Measurements from ENCODE around the gene USP50.

USP50 gene

DNA sequence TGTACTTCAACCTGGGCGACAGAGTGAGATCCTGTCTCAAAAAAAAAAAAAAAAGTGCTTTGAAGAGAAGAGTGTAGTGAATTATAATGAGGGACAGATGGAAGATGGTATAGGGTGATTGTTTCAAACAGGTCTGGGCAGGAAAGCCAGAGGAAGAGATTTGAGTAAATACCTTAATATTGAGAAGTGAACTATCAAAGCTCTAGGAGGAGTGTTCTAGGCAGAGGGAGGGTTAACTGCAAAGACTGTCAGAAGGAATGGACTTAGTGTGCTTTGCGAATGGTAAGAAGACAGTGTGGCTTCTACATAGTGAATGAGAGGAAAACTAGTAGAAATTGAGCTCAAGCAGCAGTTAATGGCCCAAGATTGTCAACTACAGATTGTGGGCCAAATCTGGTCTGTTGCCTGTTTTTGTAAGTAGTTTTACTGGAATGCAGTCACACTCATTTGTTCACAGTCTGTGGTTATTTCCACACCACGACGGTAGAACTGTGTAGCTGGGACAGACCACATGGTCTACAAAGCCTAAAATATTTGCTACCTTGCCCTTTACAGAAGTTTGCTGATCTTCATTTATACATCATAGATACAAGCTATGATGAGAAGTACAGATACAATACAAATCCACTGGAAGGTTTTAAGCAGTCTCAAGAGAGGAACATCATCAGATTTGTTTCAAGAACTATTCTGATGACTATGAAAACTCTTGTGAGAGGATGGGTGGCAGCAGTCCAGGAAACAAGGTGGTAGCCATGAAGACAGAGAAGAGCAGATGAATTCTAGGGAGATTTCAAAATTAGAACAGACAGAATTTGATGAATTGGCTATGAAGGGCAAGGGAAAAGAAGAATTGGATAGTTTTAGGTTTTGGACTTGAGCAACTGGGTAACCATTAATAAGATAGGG lies 16.5 kb upstream of the USP50 start:
- no peak overlapping the region for H3K4me3 ChIP-seq (ENCODE audit: low read depth, low read length)
- TF ChIP-seq CTCF (IDR thresholded peaks at IDR 0.05; ENCODE audit: low read depth, low read length) = no peak

DNA sequence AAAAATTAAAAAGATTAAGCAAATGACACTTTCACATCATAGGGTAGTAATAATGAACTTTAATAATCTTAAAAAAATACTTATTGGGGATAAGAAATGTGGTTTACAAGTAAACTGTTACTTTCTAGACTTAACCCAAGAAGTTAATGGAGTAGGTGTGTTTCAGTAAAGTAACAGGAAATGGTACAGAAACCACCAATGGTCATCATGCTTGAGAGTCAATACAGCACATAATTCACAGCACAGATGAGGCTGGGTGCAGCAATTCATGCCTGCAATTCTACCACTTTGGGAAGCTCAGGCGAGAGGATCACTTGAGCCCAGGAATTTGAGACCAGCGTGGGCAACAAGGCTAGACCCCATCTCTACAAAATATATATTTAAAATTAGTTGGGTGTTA lies 11.5 kb upstream of the USP50 start:
- no peak for TF ChIP-seq CTCF (IDR thresholded peaks at IDR 0.05; ENCODE audit: low read depth, low read length)

DNA sequence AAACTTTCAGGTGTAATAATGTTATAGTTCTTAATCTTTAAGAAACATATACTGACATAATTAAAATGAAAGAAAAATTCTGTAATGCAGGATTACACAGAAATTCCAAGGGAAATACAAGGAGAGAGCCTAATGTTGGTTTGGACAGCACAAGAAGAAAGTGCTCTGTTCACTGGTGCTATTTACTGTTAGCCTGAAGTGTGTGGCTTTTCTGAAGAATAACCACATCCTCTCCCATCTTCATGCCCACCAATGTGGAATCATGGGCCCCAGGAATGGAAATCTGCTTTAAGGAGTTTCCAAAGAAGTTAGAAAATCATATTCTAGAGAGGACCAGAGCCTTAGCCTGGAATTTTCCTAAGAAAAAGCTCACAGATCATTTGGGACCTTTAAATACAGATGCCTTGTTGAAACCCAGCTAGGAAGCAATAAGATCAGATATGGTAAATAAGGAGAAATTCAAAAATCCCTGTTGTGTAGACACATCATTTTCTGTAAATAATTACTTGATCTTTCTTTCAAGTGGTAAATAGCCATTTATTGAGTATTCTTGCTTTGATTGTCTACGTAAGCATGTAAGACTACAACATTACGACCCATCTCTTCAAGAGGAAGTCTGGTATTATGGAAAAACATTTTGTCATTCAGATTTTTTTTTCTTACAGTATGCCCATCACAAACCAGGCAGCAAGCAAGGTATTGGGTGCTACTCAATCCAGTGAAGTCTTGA lies 10.3 kb upstream of the USP50 start:
- H3K4me3 ChIP-seq (ENCODE audit: low read depth, low read length) = no peak overlapping the region
- TF ChIP-seq CTCF (IDR thresholded peaks at IDR 0.05; ENCODE audit: low read depth, low read length) = no peak

More for the DNA sequence above, 11.5 kb upstream of the USP50 start:
- no peak overlapping the region for H3K4me3 ChIP-seq (ENCODE audit: low read depth, low read length)

DNA sequence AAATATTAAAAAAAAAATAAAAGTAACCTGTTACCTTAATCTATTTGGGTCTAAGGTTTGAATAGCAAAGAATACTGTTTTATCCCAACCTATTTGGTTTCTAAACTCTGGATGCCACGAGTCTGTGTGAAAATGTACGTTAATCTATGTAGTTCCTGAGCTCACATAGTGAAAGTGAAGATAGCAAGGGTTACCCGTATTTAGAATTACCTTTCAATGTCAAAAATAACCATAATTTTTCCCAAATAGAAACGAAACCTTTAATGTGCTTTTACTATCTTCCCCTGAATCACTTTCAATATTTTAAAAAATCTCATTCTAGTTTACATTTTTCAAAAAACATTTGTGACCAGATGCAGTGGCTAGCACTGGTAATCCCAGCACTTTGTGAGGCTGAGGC lies 5.8 kb upstream of the USP50 start:
- TF ChIP-seq CTCF (IDR thresholded peaks at IDR 0.05; ENCODE audit: low read depth, low read length) = no peak
- no peak overlapping the region for H3K4me3 ChIP-seq (ENCODE audit: low read depth, low read length)

- H3K4me3 ChIP-seq (ENCODE audit: low read depth, low read length) = no peak overlapping the region
- TF ChIP-seq CTCF (IDR thresholded peaks at IDR 0.05; ENCODE audit: low read depth, low read length) = no peak
These were observed 2.9 kb upstream of the USP50 start for GRCh38 chr15:50549326-50549725.

GRCh38 chr15:50544368-50544767 lies 2.1 kb downstream of the USP50 start:
- no peak for TF ChIP-seq CTCF (IDR thresholded peaks at IDR 0.05; ENCODE audit: low read depth, low read length)

DNA sequence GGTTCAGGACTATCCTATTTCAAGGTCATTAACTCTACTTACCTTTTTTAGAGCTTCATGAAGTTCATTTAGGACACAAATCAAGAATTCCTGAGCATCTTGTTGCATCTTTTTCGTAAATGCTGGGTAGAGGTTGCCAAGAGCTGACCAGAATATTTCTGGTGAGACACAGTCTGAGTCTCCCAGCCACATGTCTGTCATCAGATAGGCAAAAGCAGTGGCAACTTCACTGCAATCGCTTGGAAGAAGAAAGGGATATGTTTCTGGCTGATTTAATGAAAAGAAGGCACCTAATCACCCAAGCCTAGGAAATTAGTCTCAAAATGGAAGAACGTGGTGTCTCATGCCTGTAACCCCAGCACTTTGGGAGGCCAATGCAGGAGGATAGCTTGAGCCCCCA lies 2.9 kb downstream of the USP50 start:
- H3K4me3 ChIP-seq (ENCODE audit: low read depth, low read length) = no peak overlapping the region
- TF ChIP-seq CTCF (IDR thresholded peaks at IDR 0.05; ENCODE audit: low read depth, low read length) = no peak

More at GRCh38 chr15:50544368-50544767, 2.1 kb downstream of the USP50 start:
- no peak overlapping the region for H3K4me3 ChIP-seq (ENCODE audit: low read depth, low read length)

Data from WI38 (cell line).